Suprapubic skin (tissue), 4 donors: ENCODE results near the gene ZNF737. TPM values are rescaled to one million over a fixed set of nuclear protein-coding genes. Genes with fewer than 3 reads are reported as not detected.
"Not testable (repeated sequence)": the region's sequence is repeated elsewhere in the genome, so short reads cannot be mapped to it uniquely, and the experiment has no call there.

ENCODE experiments used
- DNase-seq, 2 donors: peaks; one replicate each; pipeline ENCODE4 v3.0.0-alpha.2; 2019; ENCODE audit warnings: low spot score in 2 of 2
- H3K27ac ChIP-seq: fragments of 200-600 bp; sonication (generic); one replicate; pipeline ENCODE4 v1.5.1; 2019
- H3K27me3 ChIP-seq: fragments of 200-600 bp; sonication (generic); one replicate; pipeline ENCODE4 v1.5.1; 2019
- H3K36me3 ChIP-seq: fragments of 200-600 bp; sonication (generic); one replicate; pipeline ENCODE4 v1.5.1; 2019
- H3K4me1 ChIP-seq: fragments of 200-600 bp; sonication (generic); one replicate; pipeline ENCODE4 v1.5.1; 2019
- H3K4me3 ChIP-seq: fragments of 200-600 bp; sonication (generic); one replicate; pipeline ENCODE4 v1.5.1; 2019; ENCODE audit warnings: mild to moderate bottlenecking
- H3K9me3 ChIP-seq: fragments of 200-600 bp; sonication (generic); one replicate; pipeline ENCODE4 v1.5.1; 2019
- CTCF ChIP-seq, 2 donors: fragments of 200-600 bp in 1 of 2; fragments of 450-650 bp in 1 of 2; sonication (generic) in 1 of 2; IDR thresholded peaks; one replicate each; pipeline ENCODE4 v1.5.1; 2016 to 2019; ENCODE audit warnings: antibody characterized with exemption in 2 of 2, mild to moderate bottlenecking in 1 of 2, moderate library complexity in 1 of 2
- EP300 ChIP-seq: sonication (generic); formaldehyde crosslinking; IDR thresholded peaks from one replicate; pipeline ENCODE4 v1.6.1; 2017; ENCODE audit warnings: antibody characterized with exemption
- POLR2A ChIP-seq, 2 donors: fragments of 450-650 bp; IDR thresholded peaks; one replicate each; pipeline ENCODE4 v1.6.1; 2017; ENCODE audit warnings: antibody characterized with exemption in 2 of 2, mild to moderate bottlenecking in 2 of 2, moderate library complexity in 2 of 2
- POLR2AphosphoS5 ChIP-seq, 3 donors: sonication (generic); formaldehyde crosslinking; IDR thresholded peaks; one replicate each; pipeline ENCODE4 v1.6.1; 2017; ENCODE audit warnings: antibody characterized with exemption in 3 of 3
- WGBS: methylation state at CpG from one replicate; pipeline ENCODE4 v1.1.5; 2018; 5-methylcytosine and 5-hydroxymethylcytosine counted together
- total RNA-seq, 4 donors: library from RNA; depleted of rRNA; stranded (reverse); fragments of >200 nt; gene quantifications; one replicate each; pipeline ENCODE4 v1.1.0, GENCODE V29; 2016

The ZNF737 gene
- total RNA-seq, 4 donors from 2014 or later, result 10.8 to 18.2 (median 12.3) TPM

GRCh38 chr19:20558571-20558970, 7.0 kb downstream of the ZNF737 start:
- DNase-seq, result no peak
- peaks cover 42% of the 10 kb centered on the region for H3K36me3 ChIP-seq
- H3K9me3 ChIP-seq, result peaks cover 53% of the 10 kb centered on the region
- H3K4me1 ChIP-seq, result no peaks in the 10 kb centered on the region
- H3K27ac ChIP-seq, result no peak overlapping the region
- H3K27me3 ChIP-seq, result no peaks in the 10 kb centered on the region
- no peak for TF ChIP-seq POLR2AphosphoS5 (IDR thresholded peaks at IDR 0.05)
- TF ChIP-seq CTCF (IDR thresholded peaks at IDR 0.05), result no peak
- no peak for TF ChIP-seq POLR2A (IDR thresholded peaks at IDR 0.05)
- H3K4me3 ChIP-seq, result no peak overlapping the region

GRCh38 chr19:20558011-20558410, 7.6 kb downstream of the ZNF737 start:
- 61% methylated on average over 4 of the region's 4 CpGs for WGBS
- H3K27ac ChIP-seq, result no peak overlapping the region
- TF ChIP-seq POLR2AphosphoS5 (IDR thresholded peaks at IDR 0.05) (no peak), CTCF (IDR thresholded peaks at IDR 0.05) (no peak), POLR2A (IDR thresholded peaks at IDR 0.05) (no peak)
- no peak for DNase-seq
- peaks cover 48% of the 10 kb centered on the region for H3K36me3 ChIP-seq
- peaks cover 58% of the 10 kb centered on the region for H3K9me3 ChIP-seq
- H3K4me1 ChIP-seq, result no peaks in the 10 kb centered on the region
- H3K4me3 ChIP-seq, result no peak overlapping the region
- no peaks in the 10 kb centered on the region for H3K27me3 ChIP-seq

DNA sequence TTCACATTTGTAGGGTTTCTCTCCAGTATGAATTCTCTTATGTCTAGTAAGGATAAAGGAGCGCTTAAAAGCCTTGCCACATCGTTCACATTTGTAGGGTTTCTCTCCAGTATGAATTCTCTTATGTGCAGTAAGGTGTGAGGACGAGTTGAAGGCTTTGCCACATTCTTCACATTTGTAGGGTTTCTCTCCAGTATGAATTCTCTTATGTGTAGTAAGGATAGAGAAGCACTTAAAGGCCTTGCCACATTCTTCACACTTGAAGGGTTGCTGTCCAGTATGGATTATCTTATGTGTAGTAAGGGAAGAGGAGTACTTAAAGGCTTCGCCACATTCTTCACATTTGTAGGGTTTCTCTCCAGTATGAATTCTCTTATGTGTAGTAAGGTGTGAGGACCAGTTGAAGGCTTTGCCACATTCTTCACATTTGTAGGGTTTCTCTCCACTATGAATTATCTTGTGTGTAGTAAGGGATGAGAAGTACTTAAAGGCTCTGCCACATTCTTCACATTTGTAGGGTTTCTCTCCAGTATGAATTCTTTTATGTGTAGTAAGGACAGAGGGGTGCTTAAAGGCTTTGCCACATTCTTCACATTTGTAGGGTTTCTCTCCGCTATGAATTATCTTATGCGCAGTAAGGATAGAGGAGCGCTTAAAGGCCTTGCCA, 20.8 kb downstream of the ZNF737 start:
- WGBS, result 88% methylated on average over 7 of the region's 7 CpGs
- peaks cover 80% of the 10 kb centered on the region for H3K9me3 ChIP-seq

GRCh38 chr19:20530303-20530702, 35.3 kb downstream of the ZNF737 start:
- H3K27ac ChIP-seq, H3K36me3 ChIP-seq, H3K27me3 ChIP-seq, H3K4me1 ChIP-seq, DNase-seq, H3K4me3 ChIP-seq: not testable (repeated sequence)
- WGBS, result no CpG with 5 or more reads among the region's 29 CpGs
- H3K9me3 ChIP-seq, result peaks cover 32% of the 10 kb centered on the region

More for the DNA sequence above, 20.8 kb downstream of the ZNF737 start:
- H3K4me1 ChIP-seq, DNase-seq, H3K27ac ChIP-seq, H3K4me3 ChIP-seq, H3K27me3 ChIP-seq: not testable (repeated sequence)
- H3K36me3 ChIP-seq, result peaks cover 61% of the 10 kb centered on the region

GRCh38 chr19:20513189-20513904, 52.2 kb downstream of the ZNF737 start:
- Histone ChIP-seq H3K27ac (no peak overlapping the region), H3K9me3 (peaks cover 24% of the 10 kb centered on the region), H3K4me3 (no peak overlapping the region), H3K27me3 (no peaks in the 10 kb centered on the region), H3K4me1 (no peaks in the 10 kb centered on the region), H3K36me3 (no peaks in the 10 kb centered on the region)
- WGBS, result 73% methylated on average over 5 of the region's 5 CpGs
- TF ChIP-seq EP300 (no peak), CTCF (IDR thresholded peaks at IDR 0.05) (no peak), POLR2A (IDR thresholded peaks at IDR 0.05) (no peak), POLR2AphosphoS5 (IDR thresholded peaks at IDR 0.05) (no peak)
- no peak for DNase-seq

GRCh38 chr19:20503476-20503875, 62.1 kb downstream of the ZNF737 start:
- H3K4me1 ChIP-seq, result no peaks in the 10 kb centered on the region
- TF ChIP-seq EP300, result no peak
- TF ChIP-seq POLR2A (IDR thresholded peaks at IDR 0.05), result no peak
- no peak for TF ChIP-seq POLR2AphosphoS5 (IDR thresholded peaks at IDR 0.05)
- no peak for TF ChIP-seq CTCF (IDR thresholded peaks at IDR 0.05)
- H3K27ac ChIP-seq, result no peak overlapping the region
- H3K27me3 ChIP-seq, result no peaks in the 10 kb centered on the region
- no peaks in the 10 kb centered on the region for H3K36me3 ChIP-seq
- 39% methylated on average over 1 of the region's 1 CpG for WGBS
- peaks cover 15% of the 10 kb centered on the region for H3K9me3 ChIP-seq
- H3K4me3 ChIP-seq, result no peak overlapping the region
- DNase-seq, result no peak

Other genes with a start within 250 kb of the ZNF737 start
- 10 to 100 TPM; 14.2 to 24.3 (median 17.1) TPM for gene ZNF626, start 95.8 kb upstream of the ZNF737 start, total RNA-seq
- 10 to 100 TPM in 2 of 4 donors, 1 to 10 TPM in 2; 6.4 to 10.7 (median 10.1) TPM for gene ZNF66, start 210.5 kb upstream of the ZNF737 start, total RNA-seq